Measurements from ENCODE around the gene COQ5.
A peak's percentile ranks its signal among the peaks of the same experiment; 100 is the strongest.

COQ5 gene

GRCh38 chr12:120469450-120470149 lies 59.4 kb downstream of the COQ5 start, which contains the start of gene SRSF9 (continued):
- TF ChIP-seq ZSCAN5A (tag by site-specific recombination; IDR thresholded peaks at IDR 0.05) (peak; percentile 73; the same call in 1 of the 2 replicates), ZNF561 (tag by site-specific recombination; IDR thresholded peaks at IDR 0.05; ENCODE audit: borderline replicate concordance) (peak; percentile 95), ZNF423 (tag by site-specific recombination; IDR thresholded peaks at IDR 0.05) (peak; percentile 100), SP3 (tag by site-specific recombination; IDR thresholded peaks at IDR 0.05) (peak; percentile 12; the same call in 1 of the 2 replicates), BCL11A (tag by site-specific recombination; IDR thresholded peaks at IDR 0.05; ENCODE audit: low read depth) (peak; percentile 85; the same call in 1 of the 2 replicates), ZNF510 (tag by site-specific recombination; IDR thresholded peaks at IDR 0.05; ENCODE audit: insufficient replicate concordance) (no peak), SP7 (tag by site-specific recombination; IDR thresholded peaks at IDR 0.05) (peak; percentile 68), ZBTB49 (tag by site-specific recombination; IDR thresholded peaks at IDR 0.05; ENCODE audit: low read depth) (no peak), SP2 (tag by site-specific recombination; IDR thresholded peaks at IDR 0.05) (peak; percentile 48), ZXDB (tag by site-specific recombination; IDR thresholded peaks at IDR 0.05) (peak; percentile 85), ZNF660 (tag by site-specific recombination; IDR thresholded peaks at IDR 0.05) (0 out of 2 replicates have a peak, but pooled peaks have one; percentile 24), ZNF610 (tag by site-specific recombination; IDR thresholded peaks at IDR 0.05; ENCODE audit: borderline replicate concordance) (peak; percentile 47; the same call in 1 of the 2 replicates), ZNF626 (tag by site-specific recombination; IDR thresholded peaks at IDR 0.05) (no peak), KLF8 (tag by site-specific recombination; IDR thresholded peaks at IDR 0.05) (peak; percentile 25; the same call in 1 of the 2 replicates), ZNF24 (tag by site-specific recombination; IDR thresholded peaks at IDR 0.05) (0 out of 2 replicates have a peak, but pooled peaks have one; percentile 31), KLF16 (tag by site-specific recombination; IDR thresholded peaks at IDR 0.05) (no peak), ZNF23 (tag by site-specific recombination; IDR thresholded peaks at IDR 0.05; ENCODE audit: borderline replicate concordance) (no peak), ZNF37A (tag by site-specific recombination; IDR thresholded peaks at IDR 0.05) (0 out of 2 replicates have a peak, but pooled peaks have one; percentile 35), ZNF629 (tag by site-specific recombination; IDR thresholded peaks at IDR 0.05) (peak; percentile 20; the same call in 1 of the 2 replicates), ZNF670 (tag by site-specific recombination; IDR thresholded peaks at IDR 0.05; ENCODE audit: low read depth) (no peak), ZNF529 (tag by site-specific recombination; IDR thresholded peaks at IDR 0.05; ENCODE audit: insufficient replicate concordance) (no peak)
- TF ChIP-seq, protein P1, sequence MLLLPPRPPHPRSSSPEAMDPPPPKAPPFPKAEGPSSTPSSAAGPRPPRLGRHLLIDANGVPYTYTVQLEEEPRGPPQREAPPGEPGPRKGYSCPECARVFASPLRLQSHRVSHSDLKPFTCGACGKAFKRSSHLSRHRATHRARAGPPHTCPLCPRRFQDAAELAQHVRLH (tag by site-specific recombination; IDR thresholded peaks at IDR 0.05) = 0 out of 2 replicates have a peak, but pooled peaks have one; percentile 51
- TF ChIP-seq, protein P2, sequence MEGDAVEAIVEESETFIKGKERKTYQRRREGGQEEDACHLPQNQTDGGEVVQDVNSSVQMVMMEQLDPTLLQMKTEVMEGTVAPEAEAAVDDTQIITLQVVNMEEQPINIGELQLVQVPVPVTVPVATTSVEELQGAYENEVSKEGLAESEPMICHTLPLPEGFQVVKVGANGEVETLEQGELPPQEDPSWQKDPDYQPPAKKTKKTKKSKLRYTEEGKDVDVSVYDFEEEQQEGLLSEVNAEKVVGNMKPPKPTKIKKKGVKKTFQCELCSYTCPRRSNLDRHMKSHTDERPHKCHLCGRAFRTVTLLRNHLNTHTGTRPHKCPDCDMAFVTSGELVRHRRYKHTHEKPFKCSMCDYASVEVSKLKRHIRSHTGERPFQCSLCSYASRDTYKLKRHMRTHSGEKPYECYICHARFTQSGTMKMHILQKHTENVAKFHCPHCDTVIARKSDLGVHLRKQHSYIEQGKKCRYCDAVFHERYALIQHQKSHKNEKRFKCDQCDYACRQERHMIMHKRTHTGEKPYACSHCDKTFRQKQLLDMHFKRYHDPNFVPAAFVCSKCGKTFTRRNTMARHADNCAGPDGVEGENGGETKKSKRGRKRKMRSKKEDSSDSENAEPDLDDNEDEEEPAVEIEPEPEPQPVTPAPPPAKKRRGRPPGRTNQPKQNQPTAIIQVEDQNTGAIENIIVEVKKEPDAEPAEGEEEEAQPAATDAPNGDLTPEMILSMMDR (tag by site-specific recombination; IDR thresholded peaks at IDR 0.05) = peak; percentile 99
- TF ChIP-seq, protein P3, sequence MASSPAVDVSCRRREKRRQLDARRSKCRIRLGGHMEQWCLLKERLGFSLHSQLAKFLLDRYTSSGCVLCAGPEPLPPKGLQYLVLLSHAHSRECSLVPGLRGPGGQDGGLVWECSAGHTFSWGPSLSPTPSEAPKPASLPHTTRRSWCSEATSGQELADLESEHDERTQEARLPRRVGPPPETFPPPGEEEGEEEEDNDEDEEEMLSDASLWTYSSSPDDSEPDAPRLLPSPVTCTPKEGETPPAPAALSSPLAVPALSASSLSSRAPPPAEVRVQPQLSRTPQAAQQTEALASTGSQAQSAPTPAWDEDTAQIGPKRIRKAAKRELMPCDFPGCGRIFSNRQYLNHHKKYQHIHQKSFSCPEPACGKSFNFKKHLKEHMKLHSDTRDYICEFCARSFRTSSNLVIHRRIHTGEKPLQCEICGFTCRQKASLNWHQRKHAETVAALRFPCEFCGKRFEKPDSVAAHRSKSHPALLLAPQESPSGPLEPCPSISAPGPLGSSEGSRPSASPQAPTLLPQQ (tag by site-specific recombination; IDR thresholded peaks at IDR 0.05) = peak; percentile 52
- TF ChIP-seq, protein P4, sequence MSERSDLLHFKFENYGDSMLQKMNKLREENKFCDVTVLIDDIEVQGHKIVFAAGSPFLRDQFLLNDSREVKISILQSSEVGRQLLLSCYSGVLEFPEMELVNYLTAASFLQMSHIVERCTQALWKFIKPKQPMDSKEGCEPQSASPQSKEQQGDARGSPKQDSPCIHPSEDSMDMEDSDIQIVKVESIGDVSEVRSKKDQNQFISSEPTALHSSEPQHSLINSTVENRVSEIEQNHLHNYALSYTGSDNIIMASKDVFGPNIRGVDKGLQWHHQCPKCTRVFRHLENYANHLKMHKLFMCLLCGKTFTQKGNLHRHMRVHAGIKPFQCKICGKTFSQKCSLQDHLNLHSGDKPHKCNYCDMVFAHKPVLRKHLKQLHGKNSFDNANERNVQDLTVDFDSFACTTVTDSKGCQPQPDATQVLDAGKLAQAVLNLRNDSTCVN (tag by site-specific recombination; optimal IDR thresholded peaks at IDR 0.05) = peak; percentile 90
- TF ChIP-seq, protein P5, sequence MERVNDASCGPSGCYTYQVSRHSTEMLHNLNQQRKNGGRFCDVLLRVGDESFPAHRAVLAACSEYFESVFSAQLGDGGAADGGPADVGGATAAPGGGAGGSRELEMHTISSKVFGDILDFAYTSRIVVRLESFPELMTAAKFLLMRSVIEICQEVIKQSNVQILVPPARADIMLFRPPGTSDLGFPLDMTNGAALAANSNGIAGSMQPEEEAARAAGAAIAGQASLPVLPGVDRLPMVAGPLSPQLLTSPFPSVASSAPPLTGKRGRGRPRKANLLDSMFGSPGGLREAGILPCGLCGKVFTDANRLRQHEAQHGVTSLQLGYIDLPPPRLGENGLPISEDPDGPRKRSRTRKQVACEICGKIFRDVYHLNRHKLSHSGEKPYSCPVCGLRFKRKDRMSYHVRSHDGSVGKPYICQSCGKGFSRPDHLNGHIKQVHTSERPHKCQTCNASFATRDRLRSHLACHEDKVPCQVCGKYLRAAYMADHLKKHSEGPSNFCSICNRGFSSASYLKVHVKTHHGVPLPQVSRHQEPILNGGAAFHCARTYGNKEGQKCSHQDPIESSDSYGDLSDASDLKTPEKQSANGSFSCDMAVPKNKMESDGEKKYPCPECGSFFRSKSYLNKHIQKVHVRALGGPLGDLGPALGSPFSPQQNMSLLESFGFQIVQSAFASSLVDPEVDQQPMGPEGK (tag by site-specific recombination; IDR thresholded peaks at IDR 0.05) = peak; percentile 83
